ELF-1 (cell line): Measurements from ENCODE around the gene RAB33A.
A peak's percentile ranks its signal among the peaks of the same experiment; 100 is the strongest.
"Not testable (repeated sequence)": the region's sequence is repeated elsewhere in the genome, so short reads cannot be mapped to it uniquely, and the experiment has no call there.

Source experiments
- DNase-seq: peaks from one replicate; pipeline ENCODE4 v3.0.0-alpha.2; 2016; ENCODE audit warnings: low read depth, low spot score

The RAB33A gene

DNA sequence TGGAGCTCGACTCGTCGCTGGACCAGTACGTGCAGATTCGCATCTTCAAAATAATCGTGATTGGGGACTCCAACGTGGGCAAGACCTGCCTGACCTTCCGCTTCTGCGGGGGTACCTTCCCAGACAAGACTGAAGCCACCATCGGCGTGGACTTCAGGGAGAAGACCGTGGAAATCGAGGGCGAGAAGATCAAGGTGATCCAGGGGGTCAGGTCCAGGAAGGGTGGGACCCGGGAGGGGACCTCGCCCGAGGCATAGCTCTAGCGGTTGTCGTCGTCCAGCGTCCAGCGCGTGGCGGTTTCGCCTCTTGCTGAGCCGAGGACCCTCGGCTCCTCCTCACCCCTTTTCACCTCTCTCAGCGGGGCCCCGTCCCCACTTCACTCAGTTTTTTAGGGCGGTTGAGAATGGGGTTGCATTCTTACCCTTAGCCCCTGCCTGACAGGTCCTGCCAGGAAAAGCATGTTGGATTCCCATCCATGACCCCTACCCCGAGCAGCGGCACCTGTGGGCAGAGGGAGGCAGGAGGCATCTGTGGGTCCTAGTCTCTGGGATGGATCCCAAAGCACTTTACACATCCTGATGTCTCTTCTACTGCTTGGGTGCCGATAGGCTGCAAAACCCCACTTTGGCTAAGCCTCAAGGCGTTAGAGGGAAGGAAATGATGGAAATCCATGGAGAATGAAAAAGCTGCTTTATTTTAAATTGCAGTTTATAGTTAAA is 524 bp downstream of the RAB33A start:
- no peak for DNase-seq

DNA sequence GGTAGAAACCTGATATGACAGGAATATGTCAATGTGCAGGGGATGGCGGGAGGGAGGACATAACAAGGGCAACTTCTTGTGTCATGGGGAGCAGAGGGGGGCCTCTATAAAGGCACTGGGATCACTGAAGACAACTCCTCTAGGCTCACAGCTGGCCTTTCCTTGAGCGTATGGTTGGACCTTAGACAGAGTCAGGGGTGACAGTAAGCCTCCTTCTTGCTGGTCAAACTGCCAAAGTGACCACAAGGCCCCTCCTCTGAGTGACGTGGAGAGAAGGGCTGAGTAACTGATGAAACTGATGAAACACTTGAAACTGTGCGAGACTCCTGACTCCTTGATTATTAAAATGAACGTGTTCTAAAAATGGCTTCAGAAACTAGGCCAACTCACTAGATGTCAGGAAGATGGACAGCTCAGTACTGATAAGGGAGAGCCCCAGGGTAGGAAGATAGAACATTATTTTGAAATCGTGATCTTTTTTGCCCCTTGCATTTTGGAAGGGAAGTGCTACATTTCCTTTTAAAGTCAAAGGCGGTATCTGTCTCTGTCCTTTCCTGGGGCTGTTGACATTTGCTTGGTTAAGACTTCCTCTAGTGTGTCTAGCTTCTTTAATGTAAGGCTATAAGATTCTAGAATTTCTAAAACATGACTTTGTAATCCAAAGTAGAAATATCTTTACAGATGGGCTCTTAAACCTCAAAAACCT is 1.6 kb downstream of the RAB33A start:
- DNase-seq = no peak

DNA sequence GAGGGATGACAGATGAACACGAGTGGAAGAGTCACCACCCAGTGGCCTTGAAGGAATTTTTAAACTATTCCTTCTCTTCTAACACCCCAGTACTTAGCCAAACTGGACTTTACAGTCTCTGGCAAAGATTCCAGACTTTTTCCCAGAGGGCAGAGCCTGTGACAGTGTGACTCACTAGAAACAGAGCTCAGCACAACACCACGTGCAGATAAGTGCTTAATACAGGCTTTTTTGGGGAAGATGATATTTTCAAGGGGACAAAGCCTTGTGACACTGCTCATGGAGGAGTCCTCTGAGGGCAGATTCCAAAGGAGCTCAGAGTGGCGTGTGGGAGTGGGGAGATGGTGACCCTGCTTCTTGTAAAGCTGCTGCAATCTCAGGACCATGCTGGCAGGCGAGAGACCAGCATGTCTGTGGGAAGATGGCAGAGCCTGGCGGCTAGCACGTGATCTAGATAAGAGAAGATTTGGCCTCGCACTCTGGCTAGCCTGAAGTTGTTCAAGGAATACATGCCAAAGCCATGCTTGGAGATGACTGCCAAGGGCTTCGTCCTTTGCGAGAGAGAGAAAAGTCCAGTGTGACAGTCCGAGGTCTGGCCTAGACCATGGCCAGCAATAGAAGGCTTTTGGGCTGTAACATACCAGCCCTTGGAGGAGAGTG is 2.4 kb downstream of the RAB33A start:
- DNase-seq = peak; percentile 58

DNA sequence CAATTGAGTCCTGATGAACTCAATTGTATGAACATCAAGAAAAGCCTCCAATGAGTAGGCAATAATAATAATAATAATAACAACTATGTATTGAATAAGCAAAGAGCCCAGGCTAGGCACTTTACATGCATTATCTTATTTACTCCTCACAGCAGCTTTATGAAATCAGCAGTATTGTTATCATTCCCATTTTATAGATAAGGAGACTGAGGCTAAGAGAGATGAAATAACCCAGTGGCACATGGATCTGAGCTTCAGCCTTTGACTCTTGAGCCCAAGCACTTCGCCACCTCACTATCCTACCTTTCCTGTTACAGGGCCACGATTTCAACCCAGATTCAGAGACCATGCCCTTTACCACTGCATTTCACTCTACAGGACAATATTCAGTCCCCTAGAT is 3.2 kb downstream of the RAB33A start:
- no peak for DNase-seq

DNA sequence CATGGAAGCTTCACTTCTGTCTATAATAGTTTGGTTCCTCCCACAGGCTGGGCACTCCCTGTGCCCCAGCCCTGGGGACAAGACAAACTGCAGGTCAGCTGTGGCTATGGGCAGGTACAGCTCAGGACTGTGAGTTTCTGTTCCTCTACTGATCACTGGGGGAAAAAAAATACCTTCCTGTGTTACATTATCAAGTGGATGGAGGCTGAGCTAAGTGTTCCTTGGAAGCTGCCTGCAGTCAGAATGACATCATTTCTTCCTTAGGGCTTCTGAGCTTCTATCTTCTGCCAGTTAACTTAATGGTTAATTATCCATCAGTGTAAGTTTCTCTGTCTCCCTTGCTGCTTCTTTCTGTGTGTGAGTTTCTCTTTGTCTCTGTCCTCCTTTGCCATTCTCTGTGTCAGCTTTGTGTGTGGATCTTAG is 4.6 kb downstream of the RAB33A start:
- DNase-seq = no peak

DNA sequence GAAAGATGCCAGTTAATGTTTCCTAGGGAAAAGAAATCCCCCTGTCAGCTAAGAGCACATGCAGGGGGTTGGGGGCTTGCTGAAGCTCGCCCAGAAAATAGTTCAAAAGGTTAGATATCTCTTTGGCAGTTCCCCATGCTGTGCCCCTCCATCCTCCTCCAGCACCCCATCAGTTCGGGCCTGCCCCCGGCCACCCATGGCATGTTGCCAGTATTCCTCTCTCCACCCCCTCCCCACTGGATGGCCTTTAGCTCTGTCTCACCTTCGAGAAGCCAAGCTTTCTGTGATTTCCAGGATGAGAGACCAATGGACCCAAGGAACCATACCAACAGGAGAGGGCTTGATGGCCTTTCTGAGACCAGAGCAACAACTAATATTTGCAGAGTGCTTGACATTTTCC is 5.2 kb downstream of the RAB33A start:
- DNase-seq = no peak

DNA sequence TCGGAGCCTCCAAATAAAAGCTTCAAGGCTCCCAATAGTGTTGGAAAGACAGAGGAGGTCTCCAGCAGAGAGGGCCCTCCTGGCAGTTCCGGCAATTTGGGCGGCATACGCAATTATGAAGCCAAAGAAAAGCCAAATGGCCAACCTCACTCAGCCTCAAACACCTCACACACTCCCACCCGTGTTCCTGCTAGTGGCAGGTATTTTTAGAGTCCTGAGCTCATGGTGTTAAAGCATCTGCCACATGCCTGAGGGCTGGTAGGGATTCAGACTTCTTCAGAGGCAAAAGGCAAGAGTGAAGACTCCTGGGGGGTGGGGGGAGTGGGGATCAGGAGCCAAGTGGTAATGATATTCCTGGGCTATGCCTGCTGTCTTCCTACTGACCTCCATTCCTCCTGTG is 7.4 kb downstream of the RAB33A start:
- no peak for DNase-seq

DNA sequence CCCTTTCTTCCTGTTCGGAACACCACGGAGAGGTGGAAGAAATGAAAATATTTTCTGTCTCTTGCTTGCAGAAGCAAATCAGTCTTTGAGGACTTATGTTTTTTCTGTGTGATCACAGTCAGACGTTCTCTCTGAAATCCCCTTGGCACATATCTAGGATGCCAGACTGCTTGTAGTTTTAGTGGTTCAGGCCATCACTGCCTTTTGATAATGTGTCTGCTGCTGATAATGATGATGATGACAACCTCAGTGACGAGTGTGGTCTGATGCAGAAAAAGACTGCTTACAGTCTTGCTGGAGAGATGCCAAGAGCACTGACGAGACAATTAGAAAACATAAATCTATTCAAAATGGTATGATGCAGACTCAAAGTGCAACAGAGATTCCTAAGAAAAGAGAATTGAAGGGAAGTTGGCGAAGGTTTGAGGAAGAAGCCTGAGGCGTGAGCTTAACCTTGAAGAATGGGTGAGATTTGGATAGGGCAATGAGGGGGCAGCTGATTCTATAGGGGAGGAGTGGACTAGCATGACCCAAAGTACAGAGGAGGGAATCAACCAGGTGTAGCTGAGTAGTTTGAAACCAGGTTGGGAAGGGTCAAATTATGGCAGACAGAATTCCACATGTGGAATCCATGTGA is 7.9 kb downstream of the RAB33A start:
- DNase-seq = no peak

DNA sequence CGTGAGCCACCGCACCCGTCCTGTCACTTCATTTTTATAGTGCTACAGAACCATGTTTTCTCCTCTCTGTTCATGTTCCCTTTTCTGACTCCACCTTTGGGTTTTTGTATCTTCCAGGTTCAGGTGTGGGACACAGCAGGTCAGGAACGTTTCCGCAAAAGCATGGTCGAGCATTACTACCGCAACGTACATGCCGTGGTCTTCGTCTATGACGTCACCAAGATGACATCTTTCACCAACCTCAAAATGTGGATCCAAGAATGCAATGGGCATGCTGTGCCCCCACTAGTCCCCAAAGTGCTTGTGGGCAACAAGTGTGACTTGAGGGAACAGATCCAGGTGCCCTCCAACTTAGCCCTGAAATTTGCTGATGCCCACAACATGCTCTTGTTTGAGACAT is 12.4 kb downstream of the RAB33A start:
- no peak for DNase-seq

DNA sequence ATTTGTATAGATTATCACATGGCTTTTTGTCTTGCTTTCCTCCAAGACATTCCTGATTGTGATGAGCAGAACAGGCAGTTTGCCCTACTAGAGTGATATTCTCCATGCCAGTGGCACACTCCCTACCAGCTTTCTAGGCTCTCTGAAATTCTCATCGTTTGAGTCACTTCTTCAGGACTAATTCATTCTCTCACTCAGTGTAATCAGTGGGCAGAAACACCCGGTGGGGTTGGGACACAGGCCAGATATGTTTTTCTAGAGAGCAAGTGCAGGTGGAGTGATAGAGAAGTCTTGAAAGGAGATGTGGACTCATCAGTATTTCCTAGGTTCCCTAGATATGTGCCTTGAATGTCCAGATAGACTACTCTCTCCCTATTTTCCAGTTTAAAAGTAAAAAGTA is 13.1 kb downstream of the RAB33A start:
- DNase-seq = no peak

DNA sequence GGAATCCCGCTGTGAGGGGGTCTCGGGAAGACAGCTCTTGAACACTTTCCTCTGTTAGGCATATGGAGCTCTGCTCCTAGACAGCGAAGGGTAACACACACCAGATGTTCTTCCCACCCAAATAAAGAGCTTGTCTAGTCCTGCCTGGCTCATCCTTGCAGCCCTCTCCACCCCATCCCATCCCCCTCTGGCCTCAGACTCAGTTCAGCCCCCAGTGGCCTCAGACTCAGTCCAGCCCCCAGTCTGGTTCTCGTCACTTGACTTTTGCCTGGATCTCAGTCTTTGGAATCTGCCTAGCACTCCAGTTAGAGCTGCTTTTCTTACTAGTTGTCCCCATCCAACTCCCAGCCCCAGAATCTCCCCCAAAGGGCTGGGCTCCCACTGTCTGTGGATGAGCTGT is 14.9 kb downstream of the RAB33A start:
- peak; percentile 54 for DNase-seq

DNA sequence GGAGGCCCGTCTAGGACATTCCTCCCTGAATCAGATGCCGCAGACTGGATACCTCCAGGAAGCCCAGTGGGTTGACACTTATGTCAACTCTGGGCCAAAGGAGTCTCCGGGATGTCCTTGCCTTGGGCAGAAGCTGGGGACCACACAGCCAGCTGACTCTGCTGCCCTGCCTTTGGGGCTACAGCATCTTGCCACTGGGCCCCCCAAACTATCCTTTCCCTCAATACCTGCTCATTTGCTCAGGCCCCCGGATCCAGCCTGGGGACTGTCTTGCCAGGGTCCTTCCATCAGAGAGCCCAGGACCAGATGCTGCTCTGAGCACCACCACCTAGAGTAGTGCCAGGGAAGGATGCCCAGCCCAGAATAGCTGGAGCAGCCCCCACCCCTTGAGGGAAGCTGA is 19.0 kb downstream of the RAB33A start:
- no peak for DNase-seq

DNA sequence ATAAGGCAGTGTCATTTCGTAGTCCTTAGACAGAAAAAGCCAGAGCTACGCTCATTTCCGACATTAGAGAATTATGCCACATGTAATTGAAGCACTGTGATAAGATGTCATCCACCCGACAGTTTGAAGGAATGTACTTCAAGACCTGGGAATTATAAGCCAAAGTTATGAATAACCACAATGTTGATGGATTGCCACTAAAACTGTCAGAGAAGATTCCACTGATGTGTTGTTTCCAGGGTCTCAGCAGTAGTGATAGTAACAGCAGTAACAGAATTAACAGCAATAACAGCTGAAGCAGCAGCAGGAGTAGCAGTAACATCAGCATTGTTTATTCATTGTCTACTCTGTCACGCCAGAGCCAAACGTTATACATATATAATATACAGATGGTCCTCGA is 24.7 kb downstream of the RAB33A start:
- no peak for DNase-seq

DNA sequence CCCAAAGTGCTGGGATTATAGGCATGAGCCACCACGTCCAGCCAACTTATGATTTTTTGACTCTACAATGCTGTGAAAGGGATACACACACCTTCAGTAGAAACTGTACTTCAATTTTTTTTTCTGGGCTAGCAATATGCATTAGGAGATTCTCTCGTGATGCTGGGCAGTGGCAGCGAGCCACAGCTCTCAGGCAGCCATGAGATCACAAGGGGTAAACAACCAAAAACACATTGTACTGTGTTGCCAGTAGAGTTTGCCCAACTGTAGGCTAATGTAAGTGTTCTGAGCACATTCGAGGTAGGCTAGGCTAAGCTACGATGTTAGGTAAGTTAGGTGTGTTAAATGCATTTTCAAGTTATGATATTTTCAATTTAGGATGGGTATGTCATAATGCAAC is 25.7 kb downstream of the RAB33A start:
- DNase-seq = no peak

DNA sequence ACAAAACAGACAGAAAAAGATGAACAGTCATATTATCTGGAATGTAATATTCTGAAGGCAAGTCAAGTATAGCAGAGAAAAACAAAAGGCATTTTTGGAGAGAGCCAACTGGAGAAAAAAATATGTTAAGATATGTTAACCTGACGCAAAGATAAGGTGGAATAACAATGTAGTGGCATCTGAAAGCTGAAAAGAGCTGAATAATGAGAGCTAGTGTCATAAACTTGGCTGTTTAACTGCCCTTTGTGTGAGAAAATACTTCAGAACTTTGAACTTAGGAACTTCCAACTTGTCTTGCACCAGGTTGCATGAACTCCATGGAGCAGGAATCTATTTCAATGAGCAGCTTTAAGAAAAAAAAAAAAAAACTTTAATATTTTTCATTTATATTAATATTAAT is 32.9 kb downstream of the RAB33A start:
- DNase-seq = no peak

DNA sequence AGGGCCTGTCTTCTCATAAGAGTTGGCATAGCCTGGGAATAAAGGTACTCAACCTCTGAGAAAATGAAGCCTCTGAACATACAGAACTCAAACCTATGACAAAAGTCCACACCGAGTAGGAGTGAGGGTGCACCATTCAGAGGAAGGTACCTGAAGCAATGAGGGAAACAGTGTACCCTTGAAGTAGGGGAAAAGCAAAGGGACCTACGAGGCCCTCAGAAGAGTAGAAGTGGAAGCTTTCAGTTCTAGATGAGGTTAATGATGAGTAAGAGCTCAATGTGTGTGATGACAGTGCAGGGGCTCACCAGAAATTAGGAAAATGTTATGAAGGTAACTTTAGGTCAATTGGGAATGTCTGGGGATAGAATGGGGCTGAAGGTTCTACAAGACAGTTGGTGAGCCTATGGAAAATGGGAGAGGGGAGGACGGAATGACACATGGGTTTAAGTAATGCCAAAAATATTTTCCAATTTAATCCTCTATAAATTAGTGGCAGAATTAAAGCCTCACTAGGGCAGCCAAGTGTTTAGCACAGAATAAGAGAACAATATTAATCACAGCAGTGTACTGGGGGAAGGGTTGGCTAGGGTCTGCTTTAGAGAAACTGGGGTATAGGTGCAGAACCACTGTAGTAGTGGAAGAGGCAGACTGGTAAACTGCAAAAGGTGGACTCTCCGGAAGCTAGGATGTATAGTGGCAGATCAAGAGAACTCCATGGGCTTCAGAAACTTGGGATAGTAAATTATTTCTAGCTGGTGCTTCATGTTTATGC is 39.8 kb downstream of the RAB33A start:
- DNase-seq = no peak

DNA sequence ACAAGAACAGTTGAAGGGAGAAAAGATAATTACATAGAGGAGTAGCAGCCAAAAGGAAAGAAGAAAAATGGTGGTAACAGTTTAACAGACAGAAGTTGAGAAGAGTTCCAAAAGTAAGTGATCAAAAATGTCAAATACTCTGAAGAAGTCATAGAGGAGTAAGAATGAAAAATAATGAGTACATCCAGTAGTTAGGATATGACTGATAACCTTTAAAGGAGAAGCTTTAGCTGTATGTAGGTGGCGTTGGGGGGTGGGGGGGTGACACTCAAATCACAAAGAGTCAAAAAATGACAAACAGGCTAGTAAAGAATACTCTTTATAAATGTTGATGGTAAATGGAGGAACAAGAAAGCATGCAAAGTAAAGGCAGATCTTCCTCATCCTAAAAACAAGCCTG is 40.6 kb downstream of the RAB33A start:
- no peak for DNase-seq

DNA sequence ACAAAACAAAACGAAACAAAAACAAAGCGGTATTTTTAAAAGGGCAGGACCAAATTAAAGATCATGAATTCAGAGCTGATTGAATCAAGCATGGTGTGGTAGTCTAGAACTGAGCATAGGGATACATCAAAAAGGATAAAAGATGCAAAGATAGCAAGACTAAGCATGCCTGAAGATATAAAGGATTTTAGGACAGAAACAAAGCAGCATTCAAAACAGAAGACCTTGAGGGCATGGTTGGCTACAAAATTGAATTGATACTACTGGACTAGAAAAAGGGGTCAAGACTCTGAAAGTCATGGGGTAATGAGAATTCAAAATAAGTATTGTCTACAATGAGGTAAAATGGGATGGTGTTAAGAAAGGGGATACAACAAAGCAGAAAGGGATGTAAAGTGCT is 41.6 kb downstream of the RAB33A start:
- DNase-seq = no peak

DNA sequence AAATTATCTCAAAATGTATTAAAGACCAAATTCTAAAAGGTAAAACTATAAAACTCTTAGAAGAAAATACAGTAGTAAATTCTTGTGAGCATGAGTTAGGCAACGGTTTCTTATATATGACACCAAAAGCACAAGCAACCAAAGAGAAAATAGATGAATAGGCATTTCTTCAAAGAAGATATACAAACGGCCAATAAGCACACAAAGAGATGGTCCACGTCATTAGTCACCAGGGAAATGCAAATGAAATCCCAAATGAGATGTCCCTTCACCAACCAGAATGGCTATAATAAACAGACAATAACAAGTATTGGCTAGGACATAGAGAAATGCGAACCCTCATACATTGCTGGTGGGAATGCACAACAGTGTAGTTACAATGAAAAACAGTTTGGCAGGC is 44.6 kb downstream of the RAB33A start:
- no peak for DNase-seq

DNA sequence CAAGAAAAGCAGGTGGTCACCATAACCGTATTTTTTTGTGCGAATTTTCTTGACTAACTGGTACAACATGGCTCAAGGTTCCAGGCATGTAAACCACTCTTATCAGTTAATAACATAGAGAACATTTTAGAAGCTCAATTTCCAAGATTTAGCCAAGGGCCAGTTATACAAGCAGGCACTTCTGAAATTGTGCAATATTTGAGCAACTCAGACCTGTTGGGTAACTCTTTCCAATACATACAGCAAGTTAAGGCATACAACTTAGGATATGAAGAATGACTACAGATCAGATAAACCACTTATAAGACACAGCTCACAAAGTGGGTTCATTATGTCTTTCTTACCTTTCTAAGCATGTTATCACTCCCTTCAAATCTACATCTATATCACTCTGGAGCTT is 53.0 kb downstream of the RAB33A start:
- no peak for DNase-seq

DNA sequence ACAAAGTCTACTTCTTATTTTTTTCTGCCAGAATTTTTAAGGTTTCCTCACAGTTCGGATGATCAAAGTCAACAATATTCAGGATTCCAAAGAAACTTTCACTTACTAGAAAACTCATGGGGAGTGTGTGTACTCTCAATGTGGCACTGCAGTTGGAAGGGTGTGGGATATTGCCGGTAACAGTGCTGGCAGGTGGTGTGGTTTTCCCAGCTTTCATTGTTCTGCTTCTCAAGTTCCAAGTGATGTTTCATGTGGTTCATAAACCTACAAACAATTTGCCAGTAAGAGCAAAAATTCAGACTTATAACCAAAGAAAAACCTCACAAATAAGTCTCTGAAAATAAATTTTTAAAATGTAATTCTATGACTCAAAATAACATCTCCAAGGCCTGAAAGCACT is 57.1 kb downstream of the RAB33A start:
- DNase-seq = no peak

DNA sequence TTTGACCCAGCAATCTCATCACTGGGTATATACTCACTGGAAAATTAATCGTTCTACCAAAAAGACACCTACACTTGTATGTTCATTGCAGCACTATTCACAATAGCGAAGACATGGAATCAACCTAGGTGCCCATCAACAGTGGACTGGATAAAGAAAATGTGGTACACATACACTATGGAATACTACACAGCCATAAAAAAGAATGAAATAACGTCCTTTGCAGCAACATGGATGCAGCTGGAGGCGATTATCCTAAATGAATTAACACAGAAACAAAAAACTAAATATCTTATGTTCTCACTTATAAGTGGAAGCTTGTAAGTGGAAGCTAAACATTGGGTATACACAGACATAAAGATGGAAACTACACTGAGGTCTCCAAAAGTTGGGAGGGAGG is 59.4 kb downstream of the RAB33A start:
- DNase-seq = not testable (repeated sequence)
